Brain pericyte (primary cell): ENCODE data around the gene THAP10.
"Not testable (repeated sequence)": the region's sequence is repeated elsewhere in the genome, so short reads cannot be mapped to it uniquely, and the experiment has no call there.

ENCODE experiments used
- DNase-seq: peaks from one replicate; pipeline ENCODE4 v3.0.0-alpha.2; 2012; ENCODE audit warnings: low read depth, low spot score

THAP10 gene

GRCh38 chr15:70876683-70877082, 15.6 kb downstream of the THAP10 start:
- DNase-seq: no peak

- no peak for DNase-seq
Measured at GRCh38 chr15:70876011-70876410, 16.2 kb downstream of the THAP10 start.

GRCh38 chr15:70875001-70875782, 17.0 kb downstream of the THAP10 start:
- no peak for DNase-seq

- no peak for DNase-seq
Measured at GRCh38 chr15:70873232-70874054, 18.8 kb downstream of the THAP10 start.

GRCh38 chr15:70871490-70871889, 20.7 kb downstream of the THAP10 start:
- DNase-seq: not testable (repeated sequence)

GRCh38 chr15:70870051-70870450, 22.2 kb downstream of the THAP10 start:
- DNase-seq: no peak

GRCh38 chr15:70869346-70869745, 22.9 kb downstream of the THAP10 start:
- DNase-seq: no peak

GRCh38 chr15:70867911-70868467, 24.2 kb downstream of the THAP10 start:
- no peak for DNase-seq

GRCh38 chr15:70866982-70867641, 25.1 kb downstream of the THAP10 start:
- DNase-seq: no peak

- no peak for DNase-seq
Measured at GRCh38 chr15:70863450-70864218, 28.6 kb downstream of the THAP10 start.

GRCh38 chr15:70859998-70860397, 32.2 kb downstream of the THAP10 start:
- DNase-seq: no peak

GRCh38 chr15:70859322-70859908, 32.8 kb downstream of the THAP10 start:
- DNase-seq: no peak

GRCh38 chr15:70858614-70859321, 33.5 kb downstream of the THAP10 start:
- not testable (repeated sequence) for DNase-seq

GRCh38 chr15:70857562-70858285, 34.5 kb downstream of the THAP10 start:
- no peak for DNase-seq

GRCh38 chr15:70856884-70857561, 35.2 kb downstream of the THAP10 start:
- DNase-seq: peak; percentile 79

- DNase-seq: no peak
Measured at GRCh38 chr15:70856177-70856883, 35.9 kb downstream of the THAP10 start.

GRCh38 chr15:70855764-70856163, 36.5 kb downstream of the THAP10 start:
- DNase-seq: no peak

GRCh38 chr15:70854666-70854976, 37.6 kb downstream of the THAP10 start:
- DNase-seq: no peak
